GM23338 (cell line): ENCODE data around the gene CAMLG. TPM values are rescaled to one million over a fixed set of nuclear protein-coding genes. Genes with fewer than 3 reads are reported as not detected.

Experiments used
- ATAC-seq: fragments of 200-7000 bp; cut with Tn5 transposase; 3 replicates; pipeline ENCODE4 v1.9.1; 2020
- DNase-seq: peaks from one replicate; pipeline ENCODE4 v3.0.0-alpha.2; 2015; ENCODE audit warnings: low spot score
- H2AFZ ChIP-seq: fragments of 200-600 bp; sonication (generic); 2 replicates; pipeline ENCODE4 v1.8.0; 2016; ENCODE audit warnings: antibody characterized with exemption, mild to moderate bottlenecking, moderate library complexity
- H3F3A ChIP-seq: fragments of 200-600 bp; sonication (generic); replicated peaks from 2 replicates; pipeline ENCODE4 v1.8.0; 2017; ENCODE audit warnings: antibody characterized with exemption, mixed run types, low read depth
- H3K27ac ChIP-seq: fragments of 200-600 bp; sonication (generic); 2 replicates; pipeline ENCODE4 v1.6.1; 2016; ENCODE audit warnings: low read depth
- H3K27me3 ChIP-seq: fragments of 200-600 bp; sonication (generic); 2 replicates; pipeline ENCODE4 v1.8.0; 2016; ENCODE audit warnings: mild to moderate bottlenecking, mixed run types, moderate library complexity; ENCODE audit not compliant: insufficient read depth
- H3K36me3 ChIP-seq: fragments of 200-600 bp; sonication (generic); 2 replicates; pipeline ENCODE4 v1.8.0; 2016; ENCODE audit warnings: mild to moderate bottlenecking; ENCODE audit not compliant: insufficient read depth
- H3K4me1 ChIP-seq: fragments of 200-600 bp; sonication (generic); 2 replicates; pipeline ENCODE4 v1.8.0; 2016; ENCODE audit warnings: mild to moderate bottlenecking, moderate library complexity; ENCODE audit not compliant: insufficient read depth
- H3K4me2 ChIP-seq: fragments of 200-600 bp; sonication (generic); 2 replicates; pipeline ENCODE4 v1.7.1; 2017; ENCODE audit warnings: mixed run types
- H3K4me3 ChIP-seq: fragments of 200-600 bp; sonication (generic); 2 replicates; pipeline ENCODE4 v1.6.1; 2016; ENCODE audit warnings: mixed run types
- H3K79me2 ChIP-seq: fragments of 200-600 bp; sonication (generic); replicated peaks from 2 replicates; pipeline ENCODE4 v1.8.0; 2017; ENCODE audit warnings: mild to moderate bottlenecking; ENCODE audit not compliant: insufficient read depth
- H3K9me2 ChIP-seq: fragments of 200-600 bp; sonication (generic); 2 replicates; pipeline ENCODE4 v1.8.0; 2017; ENCODE audit not compliant: insufficient read depth
- H4K20me1 ChIP-seq: fragments of 200-600 bp; sonication (generic); replicated peaks from 2 replicates; pipeline ENCODE4 v1.8.0; 2017; ENCODE audit warnings: mild to moderate bottlenecking; ENCODE audit not compliant: insufficient read depth
- H3K27ac Mint-ChIP-seq: 2 replicates; pipeline ENCODE4 v1.8.0; 2020; ENCODE audit warnings: inconsistent platforms, mild to moderate bottlenecking, moderate library complexity, mixed read lengths
- H3K27me3 Mint-ChIP-seq: 3 replicates; pipeline ENCODE4 v1.8.0; 2022; ENCODE audit warnings: low read depth, mild to moderate bottlenecking, moderate library complexity, mixed read lengths, inconsistent platforms; ENCODE audit not compliant: insufficient read depth, poor library complexity
- H3K36me3 Mint-ChIP-seq: 3 replicates; pipeline ENCODE4 v1.8.0; 2021; ENCODE audit warnings: low read depth, mild to moderate bottlenecking, inconsistent platforms, moderate library complexity, mixed read lengths
- H3K4me1 Mint-ChIP-seq: 3 replicates; pipeline ENCODE4 v1.8.0; 2020; ENCODE audit warnings: mild to moderate bottlenecking, inconsistent platforms, mixed read lengths
- H3K4me3 Mint-ChIP-seq: 3 replicates; pipeline ENCODE4 v1.8.0; 2021; ENCODE audit warnings: moderate library complexity, mild to moderate bottlenecking, inconsistent platforms, mixed read lengths
- H3K9me3 Mint-ChIP-seq: 3 replicates; pipeline ENCODE4 v1.8.0; 2020; ENCODE audit warnings: moderate library complexity, mild to moderate bottlenecking, inconsistent platforms, mixed read lengths
- EZH2 ChIP-seq: fragments of 200-600 bp; sonication (generic); IDR thresholded peaks from one replicate; pipeline ENCODE4 v1.8.0; 2017; ENCODE audit warnings: antibody characterized with exemption, mild to moderate bottlenecking, low read depth; ENCODE audit not compliant: unreplicated experiment
- EZH2phosphoT487 ChIP-seq: fragments of 200-600 bp; sonication (generic); IDR thresholded peaks from one replicate; pipeline ENCODE4 v1.8.1; 2018; ENCODE audit warnings: antibody characterized with exemption; ENCODE audit not compliant: unreplicated experiment
- JUNB ChIP-seq: IDR thresholded peaks from one replicate; pipeline ENCODE4 v1.6.1; 2016; ENCODE audit warnings: antibody characterized with exemption; ENCODE audit not compliant: unreplicated experiment
- NANOG ChIP-seq: IDR thresholded peaks from 2 replicates; pipeline ENCODE4 v1.6.1; 2016; ENCODE audit warnings: antibody characterized with exemption, borderline replicate concordance
- POLR2AphosphoS5 ChIP-seq: IDR thresholded peaks from 2 replicates; pipeline ENCODE4 v1.6.1; 2016; ENCODE audit warnings: antibody characterized with exemption, low read depth
- STAT1 ChIP-seq: IDR thresholded peaks from one replicate; pipeline ENCODE4 v1.6.1; 2016; ENCODE audit warnings: antibody characterized with exemption; ENCODE audit not compliant: unreplicated experiment
- ZNF114 ChIP-seq: fragments of 250-450 bp; sonication (Bioruptor Pico); IDR thresholded peaks from 2 replicates; pipeline ENCODE4 v1.5.0; 2020; ENCODE audit warnings: mild to moderate bottlenecking, moderate library complexity
- ZNF331 ChIP-seq: fragments of 250-450 bp; sonication (Bioruptor Pico); IDR thresholded peaks from 2 replicates; pipeline ENCODE4 v1.5.0; 2020; ENCODE audit warnings: low read depth, mild to moderate bottlenecking, moderate library complexity
- polyA plus RNA-seq: library from polyadenylated mRNA; unstranded; fragments of >200 nt; fragmentation: Nextera tagmentation; extraction: Ambion mirVana; gene quantifications from 2 replicates; pipeline ENCODE4 v1.2.1, GENCODE V29; 2016
- total RNA-seq: library from RNA; depleted of rRNA; stranded (reverse); fragments of >200 nt; shearing (Covaris generic); gene quantifications from 2 replicates; pipeline ENCODE4 v1.2.3, GENCODE V29; 2014
- TF ChIP-seq, protein P1 (sequence below): IDR thresholded peaks from one replicate; pipeline ENCODE4 v1.6.1; 2018; ENCODE audit warnings: antibody characterized with exemption; ENCODE audit not compliant: unreplicated experiment
- TF ChIP-seq, protein P2 (sequence below): IDR thresholded peaks from 2 replicates; pipeline ENCODE4 v1.6.1; 2016; ENCODE audit warnings: antibody characterized with exemption

CAMLG gene
- total and polyA plus RNA-seq, 2 experiments from 2014 or later, result 34.4 to 75.0 TPM

DNA sequence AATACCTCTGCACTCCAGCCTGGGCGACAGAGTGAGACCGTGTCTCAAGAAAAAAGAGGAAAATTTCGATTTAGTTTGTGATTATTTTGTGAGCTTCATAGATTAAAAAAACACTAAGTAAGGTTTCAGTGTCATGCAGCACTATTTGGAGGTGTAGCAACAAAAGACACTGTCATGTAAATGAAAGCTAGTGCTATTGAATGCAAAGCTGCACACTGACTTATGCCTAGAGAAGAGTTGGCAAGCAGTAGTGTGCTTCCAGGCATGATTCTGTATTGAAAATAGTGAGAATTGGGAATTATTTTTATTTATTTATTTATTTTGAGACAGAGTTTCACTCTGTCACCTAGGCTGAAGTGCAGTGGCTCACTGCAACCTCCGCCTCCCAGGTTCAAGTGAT lies 54.8 kb downstream of the CAMLG start:
- H3K27me3 ChIP-seq, result no peaks in the 10 kb centered on the region
- peaks cover 91% of the 10 kb centered on the region for H3K36me3 Mint-ChIP-seq

DNA sequence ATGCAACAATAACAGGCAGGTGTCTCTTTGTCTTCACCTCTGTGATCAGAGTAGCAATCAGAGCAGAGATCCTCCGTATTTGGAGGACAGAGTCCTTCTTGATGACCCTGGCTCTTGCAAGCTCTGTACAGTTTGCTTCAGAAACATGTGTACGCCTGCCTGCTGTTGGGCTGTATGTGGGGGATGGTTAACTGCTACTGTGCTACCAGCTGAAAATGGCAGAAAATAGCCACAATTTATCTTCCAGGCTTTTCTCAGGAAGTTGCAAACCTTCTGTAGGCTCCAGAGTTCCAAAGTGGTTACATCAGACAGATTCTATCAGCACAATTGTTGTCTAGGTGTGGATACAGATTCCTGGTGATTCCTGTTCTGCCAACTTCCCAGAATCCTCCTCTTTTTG lies 55.7 kb downstream of the CAMLG start:
- no peaks in the 10 kb centered on the region for H3K9me3 Mint-ChIP-seq
- H3K27ac Mint-ChIP-seq, result peak overlapping the region; percentile 75; the same call in 1 of the 2 replicates
- no peaks in the 10 kb centered on the region for H3K27me3 Mint-ChIP-seq
- Histone ChIP-seq H3K27me3 (no peaks in the 10 kb centered on the region), H3K79me2 (peaks cover 6% of the 10 kb centered on the region), H3F3A (0 out of 2 replicates have a peak, but pooled peaks cover 5% of the 10 kb centered on the region), H3K4me3 (no peak overlapping the region), H3K36me3 (peaks cover 81% of the 10 kb centered on the region), H2AFZ (no peak overlapping the region), H4K20me1 (peaks cover 24% of the 10 kb centered on the region), H3K9me2 (no peaks in the 10 kb centered on the region), H3K4me2 (no peak overlapping the region), H3K27ac (peak overlapping the region; percentile 9; the same call in 1 of the 2 replicates), H3K4me1 (no peaks in the 10 kb centered on the region)
- peaks cover 90% of the 10 kb centered on the region for H3K36me3 Mint-ChIP-seq
- no peak overlapping the region for H3K4me3 Mint-ChIP-seq
- DNase-seq, result no peak
- H3K4me1 Mint-ChIP-seq, result no peaks in the 10 kb centered on the region
- TF ChIP-seq STAT1, result no peak
- ATAC-seq, result no peak

More for the DNA sequence above, 54.8 kb downstream of the CAMLG start:
- Mint-ChIP-seq H3K4me3 (no peak overlapping the region), H3K9me3 (no peaks in the 10 kb centered on the region), H3K4me1 (no peaks in the 10 kb centered on the region), H3K27ac (no peak overlapping the region), H3K27me3 (no peaks in the 10 kb centered on the region)
- Histone ChIP-seq H2AFZ (no peak overlapping the region), H3K4me3 (no peak overlapping the region), H3K27ac (no peak overlapping the region), H3K4me2 (no peak overlapping the region), H3K9me2 (no peaks in the 10 kb centered on the region), H3K79me2 (no peaks in the 10 kb centered on the region; the same call in 1 of the 2 replicates), H4K20me1 (peaks cover 14% of the 10 kb centered on the region), H3F3A (0 out of 2 replicates have a peak, but pooled peaks cover 5% of the 10 kb centered on the region), H3K36me3 (peaks cover 81% of the 10 kb centered on the region), H3K4me1 (no peaks in the 10 kb centered on the region)
- ATAC-seq (no peak), DNase-seq (no peak)
- TF ChIP-seq, protein P1, sequence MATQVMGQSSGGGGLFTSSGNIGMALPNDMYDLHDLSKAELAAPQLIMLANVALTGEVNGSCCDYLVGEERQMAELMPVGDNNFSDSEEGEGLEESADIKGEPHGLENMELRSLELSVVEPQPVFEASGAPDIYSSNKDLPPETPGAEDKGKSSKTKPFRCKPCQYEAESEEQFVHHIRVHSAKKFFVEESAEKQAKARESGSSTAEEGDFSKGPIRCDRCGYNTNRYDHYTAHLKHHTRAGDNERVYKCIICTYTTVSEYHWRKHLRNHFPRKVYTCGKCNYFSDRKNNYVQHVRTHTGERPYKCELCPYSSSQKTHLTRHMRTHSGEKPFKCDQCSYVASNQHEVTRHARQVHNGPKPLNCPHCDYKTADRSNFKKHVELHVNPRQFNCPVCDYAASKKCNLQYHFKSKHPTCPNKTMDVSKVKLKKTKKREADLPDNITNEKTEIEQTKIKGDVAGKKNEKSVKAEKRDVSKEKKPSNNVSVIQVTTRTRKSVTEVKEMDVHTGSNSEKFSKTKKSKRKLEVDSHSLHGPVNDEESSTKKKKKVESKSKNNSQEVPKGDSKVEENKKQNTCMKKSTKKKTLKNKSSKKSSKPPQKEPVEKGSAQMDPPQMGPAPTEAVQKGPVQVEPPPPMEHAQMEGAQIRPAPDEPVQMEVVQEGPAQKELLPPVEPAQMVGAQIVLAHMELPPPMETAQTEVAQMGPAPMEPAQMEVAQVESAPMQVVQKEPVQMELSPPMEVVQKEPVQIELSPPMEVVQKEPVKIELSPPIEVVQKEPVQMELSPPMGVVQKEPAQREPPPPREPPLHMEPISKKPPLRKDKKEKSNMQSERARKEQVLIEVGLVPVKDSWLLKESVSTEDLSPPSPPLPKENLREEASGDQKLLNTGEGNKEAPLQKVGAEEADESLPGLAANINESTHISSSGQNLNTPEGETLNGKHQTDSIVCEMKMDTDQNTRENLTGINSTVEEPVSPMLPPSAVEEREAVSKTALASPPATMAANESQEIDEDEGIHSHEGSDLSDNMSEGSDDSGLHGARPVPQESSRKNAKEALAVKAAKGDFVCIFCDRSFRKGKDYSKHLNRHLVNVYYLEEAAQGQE, result no peak

DNA sequence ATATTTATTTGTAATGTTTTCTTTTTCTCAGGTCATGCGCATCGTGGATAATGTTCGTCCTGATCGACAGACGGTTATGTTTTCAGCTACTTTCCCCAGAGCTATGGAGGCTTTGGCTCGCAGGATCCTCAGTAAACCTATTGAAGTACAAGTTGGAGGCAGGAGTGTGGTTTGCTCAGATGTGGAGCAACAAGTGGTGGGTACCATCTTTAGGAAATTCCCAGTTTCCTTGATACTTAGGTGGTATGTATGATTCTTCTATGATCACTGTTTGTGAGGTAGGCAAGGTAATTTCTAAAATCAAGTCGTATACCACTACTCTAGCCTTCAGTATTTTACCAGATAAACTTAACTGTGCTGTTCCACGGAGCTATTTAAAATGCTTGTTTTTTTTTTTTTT lies 56.5 kb downstream of the CAMLG start:
- Mint-ChIP-seq H3K9me3 (no peaks in the 10 kb centered on the region), H3K36me3 (peaks cover 86% of the 10 kb centered on the region), H3K4me3 (no peak overlapping the region), H3K4me1 (no peaks in the 10 kb centered on the region), H3K27ac (no peak overlapping the region), H3K27me3 (no peaks in the 10 kb centered on the region)
- Histone ChIP-seq H3K27me3 (no peaks in the 10 kb centered on the region), H3K4me2 (no peak overlapping the region), H3K36me3 (peaks cover 81% of the 10 kb centered on the region), H3K79me2 (peaks cover 6% of the 10 kb centered on the region), H3F3A (0 out of 2 replicates have a peak, but pooled peaks cover 5% of the 10 kb centered on the region), H2AFZ (no peak overlapping the region), H3K4me1 (no peaks in the 10 kb centered on the region), H3K4me3 (no peak overlapping the region), H3K9me2 (no peaks in the 10 kb centered on the region), H3K27ac (no peak overlapping the region), H4K20me1 (peaks cover 25% of the 10 kb centered on the region)
- ATAC-seq (no peak), DNase-seq (no peak)
- TF ChIP-seq ZNF331 (no peak), JUNB (no peak), NANOG (no peak), EZH2phosphoT487 (no peak), ZNF114 (CRISPR knock-in tag) (no peak), POLR2AphosphoS5 (no peak), EZH2 (no peak)
- TF ChIP-seq, protein P1, result no peak
- TF ChIP-seq, protein P2, sequence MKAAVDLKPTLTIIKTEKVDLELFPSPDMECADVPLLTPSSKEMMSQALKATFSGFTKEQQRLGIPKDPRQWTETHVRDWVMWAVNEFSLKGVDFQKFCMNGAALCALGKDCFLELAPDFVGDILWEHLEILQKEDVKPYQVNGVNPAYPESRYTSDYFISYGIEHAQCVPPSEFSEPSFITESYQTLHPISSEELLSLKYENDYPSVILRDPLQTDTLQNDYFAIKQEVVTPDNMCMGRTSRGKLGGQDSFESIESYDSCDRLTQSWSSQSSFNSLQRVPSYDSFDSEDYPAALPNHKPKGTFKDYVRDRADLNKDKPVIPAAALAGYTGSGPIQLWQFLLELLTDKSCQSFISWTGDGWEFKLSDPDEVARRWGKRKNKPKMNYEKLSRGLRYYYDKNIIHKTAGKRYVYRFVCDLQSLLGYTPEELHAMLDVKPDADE, result no peak
